ENCODE data around the gene CPLANE2. TPM values are rescaled to one million over a fixed set of nuclear protein-coding genes. Genes with fewer than 3 reads are reported as not detected.

CPLANE2 gene
- total RNA-seq, 3 donors from 2014 or later (not counting 1 experiment from before 2014, with no cell fraction given), result 7.6 to 10.8 (median 8.3) TPM

DNA sequence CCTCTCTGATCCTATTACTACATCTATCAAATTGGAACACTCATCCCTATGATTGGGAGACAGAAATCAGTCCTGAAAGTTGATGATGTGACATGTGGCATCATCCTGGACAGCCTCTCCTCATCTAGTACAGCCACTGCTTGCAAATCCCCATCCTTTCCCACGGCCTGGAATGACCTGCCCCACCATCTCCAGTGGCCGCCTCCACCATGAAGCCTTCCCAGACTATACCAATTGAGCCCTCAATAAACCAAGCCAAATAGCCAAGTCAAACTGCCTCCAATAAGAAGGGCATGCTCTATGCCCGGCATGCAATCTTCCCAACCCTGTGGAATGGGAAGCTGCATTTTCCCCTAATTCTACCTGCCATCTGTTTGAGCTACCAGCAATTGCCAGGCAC, 24.0 kb downstream of the CPLANE2 start:
- H3K27me3 ChIP-seq (ENCODE audit: control insufficient read depth, insufficient read depth, low read length), result no peaks in the 10 kb centered on the region
- Mint-ChIP-seq H3K36me3 (no peaks in the 10 kb centered on the region), H3K27ac (no peak overlapping the region), H3K4me3 (no peak overlapping the region), H3K9me3 (no peaks in the 10 kb centered on the region), H3K27me3 (ENCODE audit: low read depth in 2 of 2) (peaks cover 0 to 4% of the 10 kb centered on the region in 2 donors), H3K4me1 (peaks cover 12 to 23% of the 10 kb centered on the region in 2 donors)
- no peak overlapping the region for H3K27ac ChIP-seq (ENCODE audit: low read length)
- H3K4me3 ChIP-seq (ENCODE audit: low read length), result no peak overlapping the region
- H3K36me3 ChIP-seq (ENCODE audit: control insufficient read depth, insufficient read depth, low read length), result no peaks in the 10 kb centered on the region
- no peaks in the 10 kb centered on the region for H3K9me3 ChIP-seq (ENCODE audit: control insufficient read depth, insufficient read depth, low read length)
- intact Hi-C loops (cut with micrococcal nuclease), result no loop called here
- no peak for DNase-seq
- 77% methylated on average over 3 of the region's 3 CpGs for WGBS (ENCODE audit: insufficient coverage)
- TF ChIP-seq, protein P1, sequence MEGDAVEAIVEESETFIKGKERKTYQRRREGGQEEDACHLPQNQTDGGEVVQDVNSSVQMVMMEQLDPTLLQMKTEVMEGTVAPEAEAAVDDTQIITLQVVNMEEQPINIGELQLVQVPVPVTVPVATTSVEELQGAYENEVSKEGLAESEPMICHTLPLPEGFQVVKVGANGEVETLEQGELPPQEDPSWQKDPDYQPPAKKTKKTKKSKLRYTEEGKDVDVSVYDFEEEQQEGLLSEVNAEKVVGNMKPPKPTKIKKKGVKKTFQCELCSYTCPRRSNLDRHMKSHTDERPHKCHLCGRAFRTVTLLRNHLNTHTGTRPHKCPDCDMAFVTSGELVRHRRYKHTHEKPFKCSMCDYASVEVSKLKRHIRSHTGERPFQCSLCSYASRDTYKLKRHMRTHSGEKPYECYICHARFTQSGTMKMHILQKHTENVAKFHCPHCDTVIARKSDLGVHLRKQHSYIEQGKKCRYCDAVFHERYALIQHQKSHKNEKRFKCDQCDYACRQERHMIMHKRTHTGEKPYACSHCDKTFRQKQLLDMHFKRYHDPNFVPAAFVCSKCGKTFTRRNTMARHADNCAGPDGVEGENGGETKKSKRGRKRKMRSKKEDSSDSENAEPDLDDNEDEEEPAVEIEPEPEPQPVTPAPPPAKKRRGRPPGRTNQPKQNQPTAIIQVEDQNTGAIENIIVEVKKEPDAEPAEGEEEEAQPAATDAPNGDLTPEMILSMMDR (IDR thresholded peaks at IDR 0.05), result no peak
- H3K4me1 ChIP-seq (ENCODE audit: control insufficient read depth, insufficient read depth, low read length), result peaks cover 20% of the 10 kb centered on the region
- ATAC-seq, result no peak

DNA sequence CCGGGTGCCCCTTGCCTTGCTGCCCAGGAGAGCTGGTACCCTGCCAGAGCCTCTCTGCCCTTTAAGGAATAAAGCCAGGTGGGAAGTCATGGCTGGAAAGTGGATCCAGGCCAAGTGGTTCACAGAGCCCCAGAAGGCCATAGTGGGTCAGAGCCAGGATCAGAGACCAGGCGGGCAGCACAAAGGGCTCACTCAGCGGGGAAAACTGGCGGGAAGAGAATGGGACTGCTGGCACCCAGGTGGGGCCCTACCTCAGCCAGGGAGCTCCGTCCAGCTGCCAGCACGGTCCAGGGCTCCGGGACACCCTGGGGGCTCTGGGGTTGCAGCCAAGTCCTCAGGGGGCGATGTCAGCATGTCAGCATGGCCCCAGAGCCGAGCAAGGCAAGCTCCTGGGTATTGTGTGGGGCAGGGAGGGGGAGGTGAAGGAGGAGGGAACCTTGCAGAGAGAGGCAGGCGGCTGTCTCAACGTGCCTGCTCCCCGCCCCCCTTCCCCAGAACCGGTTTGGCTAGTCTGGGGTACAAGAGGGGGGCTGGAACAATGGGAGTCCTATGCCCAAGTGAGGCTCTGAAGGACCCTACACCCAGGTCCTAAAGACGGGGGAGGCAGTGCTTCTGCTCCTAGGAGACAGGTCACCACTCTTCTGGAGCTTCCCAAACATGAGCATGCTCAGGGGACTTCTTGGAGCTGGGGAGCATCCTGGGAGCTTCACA, 24.6 kb downstream of the CPLANE2 start, which contains the start of gene ARHGEF19:
TSS of gene ARHGEF19 (minus strand) at position 402 of the 711 bp plus-strand sequence. CDS start 3,598 bp downstream, outside the sequence.
- no peaks in the 10 kb centered on the region for H3K9me3 ChIP-seq (ENCODE audit: control insufficient read depth, insufficient read depth, low read length)
- no peaks in the 10 kb centered on the region for H3K36me3 ChIP-seq (ENCODE audit: control insufficient read depth, insufficient read depth, low read length)
- no peaks in the 10 kb centered on the region for H3K27me3 ChIP-seq (ENCODE audit: control insufficient read depth, insufficient read depth, low read length)
- ATAC-seq (no peak), DNase-seq (no peak)
- peaks cover 12 to 19% of the 10 kb centered on the region in 2 donors for H3K4me1 Mint-ChIP-seq
- H3K9me3 Mint-ChIP-seq, result no peaks in the 10 kb centered on the region
- no peak within 1 kb of the TSS for H3K27ac Mint-ChIP-seq
- H3K4me1 ChIP-seq (ENCODE audit: control insufficient read depth, insufficient read depth, low read length), result peaks cover 19% of the 10 kb centered on the region
- no peak within 1 kb of the TSS for H3K27ac ChIP-seq (ENCODE audit: low read length)
- H3K36me3 Mint-ChIP-seq, result no peaks in the 10 kb centered on the region
- 69% methylated on average over 14 of the region's 14 CpGs for WGBS (ENCODE audit: insufficient coverage)
- TF ChIP-seq, protein P1 (IDR thresholded peaks at IDR 0.05), result no peak
- intact Hi-C loops (cut with micrococcal nuclease), result no loop called here
- no peak within 1 kb of the TSS for H3K4me3 ChIP-seq (ENCODE audit: low read length)
- H3K27me3 Mint-ChIP-seq (ENCODE audit: low read depth in 2 of 2), result peaks cover 0 to 4% of the 10 kb centered on the region in 2 donors
- no peak within 1 kb of the TSS for H3K4me3 Mint-ChIP-seq

DNA sequence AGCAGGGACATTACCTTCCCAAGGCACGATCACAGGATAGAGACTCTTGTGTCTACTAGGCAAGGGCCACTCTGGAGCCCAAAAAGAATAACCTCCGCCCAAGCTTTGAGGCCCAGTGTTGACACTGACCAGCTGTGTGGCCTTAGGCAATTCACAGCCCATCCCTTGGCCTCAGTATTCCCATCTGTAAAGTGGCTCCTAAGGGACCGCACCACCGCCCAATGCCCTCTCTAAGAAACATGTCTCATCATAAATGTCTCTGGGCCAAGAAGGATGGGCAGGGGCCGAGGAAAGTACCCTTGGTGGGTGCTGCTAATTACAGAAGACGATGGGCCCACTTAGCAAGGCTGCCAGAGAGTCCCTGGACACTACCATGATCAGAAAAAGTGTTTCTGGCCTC, 25.2 kb downstream of the CPLANE2 start:
- TF ChIP-seq, protein P1 (IDR thresholded peaks at IDR 0.05), result no peak
- peaks cover 20% of the 10 kb centered on the region for H3K4me1 ChIP-seq (ENCODE audit: control insufficient read depth, insufficient read depth, low read length)
- no peak overlapping the region for H3K4me3 ChIP-seq (ENCODE audit: low read length)
- DNase-seq, result no peak
- Mint-ChIP-seq H3K27ac (no peak overlapping the region), H3K27me3 (ENCODE audit: low read depth in 2 of 2) (peaks cover 0 to 4% of the 10 kb centered on the region in 2 donors), H3K9me3 (no peaks in the 10 kb centered on the region), H3K4me3 (no peak overlapping the region), H3K4me1 (peaks cover 10 to 18% of the 10 kb centered on the region in 2 donors), H3K36me3 (no peaks in the 10 kb centered on the region)
- H3K36me3 ChIP-seq (ENCODE audit: control insufficient read depth, insufficient read depth, low read length), result no peaks in the 10 kb centered on the region
- 89% methylated on average over 6 of the region's 6 CpGs for WGBS (ENCODE audit: insufficient coverage)
- H3K27ac ChIP-seq (ENCODE audit: low read length), result no peak overlapping the region
- ATAC-seq, result no peak
- no peaks in the 10 kb centered on the region for H3K27me3 ChIP-seq (ENCODE audit: control insufficient read depth, insufficient read depth, low read length)
- H3K9me3 ChIP-seq (ENCODE audit: control insufficient read depth, insufficient read depth, low read length), result no peaks in the 10 kb centered on the region
- intact Hi-C loops (cut with micrococcal nuclease), result no loop called here
